PC-9 (cell line): Measurements from ENCODE around the gene HBP1.
A peak's percentile ranks its signal among the peaks of the same experiment; 100 is the strongest.

Experiments
- CTCF ChIP-seq: fragments of 200-600 bp; sonication (generic); conservative IDR thresholded peaks from 2 replicates; pipeline ENCODE4 v1.6.1; 2017; ENCODE audit warnings: mixed run types, antibody characterized with exemption, mild to moderate bottlenecking, moderate library complexity
- EZH2 ChIP-seq: fragments of 200-600 bp; sonication (generic); IDR thresholded peaks from 2 replicates; pipeline ENCODE4 v1.8.0; 2017; ENCODE audit warnings: antibody characterized with exemption, low read depth

- TF ChIP-seq CTCF (0 out of 2 replicates have a peak, but pooled peaks have one; percentile 31), EZH2 (no peak)
These were observed 1.5 kb downstream of the HBP1 start for GRCh38 chr7:107170051-107170915.
